Activated CD4-positive, alpha-beta T cell treated with anti-CD3 and anti-CD28 coated beads, Interleukin-2, amount 10 ng/mL, durations not matched to agents 7 days and 5 days (primary cell): ENCODE measurements around the gene ERC2. TPM values are rescaled to one million over a fixed set of nuclear protein-coding genes. Genes with fewer than 3 reads are reported as not detected.

Experiments used
- CTCF ChIA-PET: fragments of 350-600 bp; sonication (Branson Sonifier 250); formaldehyde crosslinking; loops from one replicate; lab custom pipeline; 2021; ENCODE audit warnings: antibody characterized with exemption; lab: Charles Lee
- POLR2A ChIA-PET: fragments of 350-600 bp; sonication (Branson Sonifier 250); formaldehyde crosslinking; loops from one replicate; lab custom pipeline; 2021; ENCODE audit warnings: antibody characterized with exemption; lab: Charles Lee
- DNase-seq: peaks from one replicate; pipeline ENCODE4 v3.0.0-alpha.2; 2020
- H3K27ac Mint-ChIP-seq: one replicate; pipeline ENCODE4 v1.8.0; 2021; ENCODE audit warnings: mild to moderate bottlenecking, moderate library complexity, mixed read lengths
- H3K27me3 Mint-ChIP-seq: one replicate; pipeline ENCODE4 v1.8.0; 2021; ENCODE audit warnings: mixed read lengths
- H3K36me3 Mint-ChIP-seq: one replicate; pipeline ENCODE4 v1.8.0; 2021; ENCODE audit warnings: low read depth, mixed read lengths
- H3K4me1 Mint-ChIP-seq: one replicate; pipeline ENCODE4 v1.8.0; 2021; ENCODE audit warnings: mixed read lengths
- H3K4me3 Mint-ChIP-seq: one replicate; pipeline ENCODE4 v1.8.0; 2021; ENCODE audit warnings: mild to moderate bottlenecking, moderate library complexity, mixed read lengths
- H3K9me3 Mint-ChIP-seq: one replicate; pipeline ENCODE4 v1.8.0; 2021; ENCODE audit warnings: mixed read lengths
- total RNA-seq, 2 experiments: library from RNA; stranded (reverse); gene quantifications; one replicate each; pipeline ENCODE4 v1.2.3, GENCODE V29; 2021

Gene ERC2
- total RNA-seq, 2 experiments from 2014 or later: not detected

DNA sequence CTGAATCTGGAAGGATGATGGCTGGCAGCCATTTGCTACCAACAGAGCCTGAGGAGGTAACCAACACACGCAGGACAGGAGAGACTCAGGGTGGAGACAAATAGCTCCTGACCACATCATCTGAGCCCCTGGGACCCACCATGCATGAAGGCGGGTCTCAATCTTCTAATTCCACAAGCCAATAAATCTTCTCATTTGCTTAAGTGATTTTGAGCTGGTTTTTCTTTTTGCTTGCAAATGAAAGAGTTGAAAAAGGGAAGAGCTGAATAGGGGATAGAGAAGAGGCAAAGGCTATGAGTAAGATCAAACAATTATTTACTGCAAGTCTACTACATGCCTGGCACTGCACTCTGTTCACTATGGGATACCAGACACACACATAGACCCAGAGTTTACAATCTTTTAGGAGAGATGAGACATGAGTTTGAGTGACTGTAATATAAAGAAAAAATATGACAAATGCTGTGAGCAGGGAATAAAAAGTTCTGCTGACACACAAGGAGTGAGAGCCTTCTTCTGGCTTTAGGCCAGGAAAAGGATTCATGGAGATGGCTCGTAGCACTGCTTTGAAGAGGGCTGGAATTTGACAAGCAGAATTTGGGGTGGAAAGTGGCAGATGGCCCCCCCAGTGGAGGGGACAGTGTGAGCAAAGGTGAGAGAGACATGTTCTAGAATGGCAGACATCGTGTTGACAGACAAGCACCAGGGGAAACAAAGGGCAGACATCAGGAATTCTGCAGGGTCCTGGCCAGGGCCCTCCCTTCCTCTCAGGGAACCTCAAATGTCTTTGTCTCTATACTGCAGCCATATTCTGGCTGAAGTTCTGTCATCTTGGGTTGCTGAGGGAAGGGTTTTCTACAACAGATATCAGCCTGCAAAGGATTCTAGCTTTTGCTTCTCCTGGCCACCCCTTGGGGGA, 911.4 kb downstream of the ERC2 start:
- Mint-ChIP-seq H3K4me3 (no peak overlapping the region), H3K27me3 (no peaks in the 10 kb centered on the region), H3K36me3 (no peaks in the 10 kb centered on the region), H3K9me3 (no peaks in the 10 kb centered on the region), H3K4me1 (no peaks in the 10 kb centered on the region), H3K27ac (no peak overlapping the region)
- DNase-seq: no peak
- ChIA-PET CTCF (no interaction called here), POLR2A (no interaction called here)

DNA sequence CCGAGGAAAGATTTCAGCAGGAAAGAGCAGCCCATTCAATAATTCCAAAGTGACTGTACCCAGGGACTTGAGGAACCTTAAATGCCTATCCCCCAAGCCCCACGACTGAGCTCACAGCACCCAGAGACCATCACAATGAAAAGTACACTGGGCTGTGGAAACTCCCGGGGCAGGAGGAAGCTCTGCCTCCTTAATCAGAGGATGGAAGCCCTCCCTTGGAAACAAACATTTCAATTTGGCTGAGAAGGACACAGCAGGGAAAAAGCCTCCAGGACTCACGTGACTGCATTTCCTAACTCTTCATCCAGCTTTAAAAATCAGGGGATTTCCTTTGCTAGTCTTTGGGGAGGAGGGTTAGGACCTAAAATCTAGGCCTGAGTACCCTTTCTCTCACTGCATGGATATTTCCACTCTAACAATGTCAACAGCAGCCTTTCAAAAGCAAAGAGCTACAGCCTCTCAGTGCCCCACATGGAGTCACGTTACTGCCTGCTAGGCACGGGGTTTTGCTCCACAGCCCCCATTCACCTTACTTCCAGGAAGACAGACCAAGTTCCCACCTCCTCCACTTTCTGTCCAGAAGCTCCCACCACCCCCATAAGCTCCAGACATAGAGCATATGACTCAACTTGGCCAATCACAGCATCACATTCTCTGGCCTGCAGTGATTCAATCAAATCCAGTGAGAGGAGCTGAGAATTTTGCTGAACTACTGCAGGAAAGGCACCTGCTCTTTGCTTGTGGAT, 912.2 kb downstream of the ERC2 start:
- Mint-ChIP-seq H3K4me1 (no peaks in the 10 kb centered on the region), H3K36me3 (no peaks in the 10 kb centered on the region), H3K27me3 (no peaks in the 10 kb centered on the region), H3K4me3 (no peak overlapping the region), H3K9me3 (no peaks in the 10 kb centered on the region), H3K27ac (no peak overlapping the region)
- CTCF ChIA-PET: no interaction called here
- POLR2A ChIA-PET: no interaction called here
- DNase-seq: no peak

DNA sequence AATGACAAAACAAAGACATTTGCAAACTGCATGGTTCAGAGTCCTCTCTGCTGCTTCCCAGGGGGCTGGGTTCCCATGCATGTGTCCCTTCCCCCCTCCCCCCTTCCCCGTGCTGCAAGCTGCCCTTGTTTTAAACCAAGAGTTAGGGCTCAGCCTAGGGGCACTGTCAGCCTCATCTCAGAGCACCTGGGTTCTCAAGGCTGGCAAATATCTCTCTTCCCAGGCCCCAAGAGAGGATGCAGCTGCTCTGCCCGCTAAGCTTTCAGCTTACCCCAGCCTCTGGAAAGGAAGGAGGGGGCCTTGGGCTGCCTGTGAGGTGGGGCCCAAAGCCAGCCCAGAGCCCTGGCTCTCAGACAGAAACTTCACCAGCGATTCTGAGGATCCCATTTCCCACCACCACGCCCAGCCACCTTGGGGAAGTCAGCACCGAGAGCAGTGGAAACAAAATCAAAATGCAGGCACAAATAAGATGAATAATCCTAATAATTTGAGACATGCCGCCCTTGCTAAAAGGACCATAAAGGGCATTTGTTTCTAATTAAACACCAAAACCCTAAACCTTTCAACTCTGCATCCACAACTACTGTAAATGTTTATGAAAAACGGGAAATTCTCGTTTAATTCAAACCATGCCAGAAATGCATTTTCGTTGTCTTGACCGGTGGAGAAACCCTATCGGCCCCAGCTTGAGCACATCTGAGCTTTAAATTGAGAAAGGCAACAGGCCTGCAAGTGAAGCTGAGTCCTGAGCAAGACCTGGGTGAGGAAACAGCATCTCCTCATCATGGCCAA, 913.4 kb downstream of the ERC2 start:
- Mint-ChIP-seq H3K27ac (no peak overlapping the region), H3K27me3 (no peaks in the 10 kb centered on the region), H3K4me1 (no peaks in the 10 kb centered on the region), H3K36me3 (no peaks in the 10 kb centered on the region), H3K4me3 (no peak overlapping the region), H3K9me3 (no peaks in the 10 kb centered on the region)
- ChIA-PET CTCF (no interaction called here), POLR2A (no interaction called here)
- no peak for DNase-seq

- H3K27me3 Mint-ChIP-seq: no peaks in the 10 kb centered on the region
- CTCF ChIA-PET: no interaction called here
- no peaks in the 10 kb centered on the region for H3K36me3 Mint-ChIP-seq
- POLR2A ChIA-PET: no interaction called here
- no peak overlapping the region for H3K4me3 Mint-ChIP-seq
- no peak for DNase-seq
- no peak overlapping the region for H3K27ac Mint-ChIP-seq
- no peaks in the 10 kb centered on the region for H3K9me3 Mint-ChIP-seq
- H3K4me1 Mint-ChIP-seq: no peaks in the 10 kb centered on the region
Measured at GRCh38 chr3:55551644-55552043, 916.6 kb downstream of the ERC2 start.

GRCh38 chr3:55549177-55549576, 919.1 kb downstream of the ERC2 start:
- Mint-ChIP-seq H3K4me1 (no peaks in the 10 kb centered on the region), H3K4me3 (no peak overlapping the region), H3K27ac (no peak overlapping the region), H3K9me3 (no peaks in the 10 kb centered on the region), H3K36me3 (no peaks in the 10 kb centered on the region), H3K27me3 (no peaks in the 10 kb centered on the region)
- no peak for DNase-seq
- ChIA-PET POLR2A (interaction anchor here (0.6 kb wide), 1 partner anchor 29 kb away, joined by 5 read pairs; no protein-coding TSS in a partner anchor), CTCF (interaction anchor here (1.0 kb wide), 1 partner anchor 11 kb away, joined by 3 read pairs; no protein-coding TSS in a partner anchor)

- DNase-seq: no peak
- Mint-ChIP-seq H3K4me1 (no peaks in the 10 kb centered on the region), H3K27ac (no peak overlapping the region), H3K36me3 (no peaks in the 10 kb centered on the region), H3K27me3 (no peaks in the 10 kb centered on the region), H3K4me3 (no peak overlapping the region), H3K9me3 (no peaks in the 10 kb centered on the region)
- POLR2A ChIA-PET: no interaction called here
- CTCF ChIA-PET: interaction anchor here (0.6 kb wide), 1 partner anchor 1323 kb away, joined by 3 read pairs; no protein-coding TSS in a partner anchor
Measured at GRCh38 chr3:55546866-55547669, 921.2 kb downstream of the ERC2 start.

DNA sequence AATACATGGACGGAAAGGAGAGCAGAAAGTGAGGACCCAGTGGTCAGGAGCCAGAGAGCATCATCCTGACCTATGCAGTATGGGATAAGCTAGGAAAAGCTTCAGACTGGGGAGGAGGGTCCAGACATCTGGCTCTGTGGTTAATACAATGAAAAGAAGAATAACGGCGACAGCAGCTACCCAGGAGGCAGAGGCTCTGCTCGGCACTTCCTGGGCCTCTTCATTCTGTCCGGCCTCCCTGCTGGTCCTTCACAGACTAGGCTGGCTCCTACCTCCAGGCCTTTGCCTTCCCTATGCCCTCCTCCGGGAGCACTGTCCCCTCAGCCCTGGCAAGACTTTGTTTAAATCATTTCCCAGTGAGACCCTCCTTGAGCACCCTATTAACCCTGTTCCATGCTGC, 922.3 kb downstream of the ERC2 start:
- no peaks in the 10 kb centered on the region for H3K9me3 Mint-ChIP-seq
- H3K27ac Mint-ChIP-seq: no peak overlapping the region
- H3K4me1 Mint-ChIP-seq: no peaks in the 10 kb centered on the region
- POLR2A ChIA-PET: no interaction called here
- no peak for DNase-seq
- no peaks in the 10 kb centered on the region for H3K36me3 Mint-ChIP-seq
- no peaks in the 10 kb centered on the region for H3K27me3 Mint-ChIP-seq
- H3K4me3 Mint-ChIP-seq: no peak overlapping the region
- CTCF ChIA-PET: no interaction called here

DNA sequence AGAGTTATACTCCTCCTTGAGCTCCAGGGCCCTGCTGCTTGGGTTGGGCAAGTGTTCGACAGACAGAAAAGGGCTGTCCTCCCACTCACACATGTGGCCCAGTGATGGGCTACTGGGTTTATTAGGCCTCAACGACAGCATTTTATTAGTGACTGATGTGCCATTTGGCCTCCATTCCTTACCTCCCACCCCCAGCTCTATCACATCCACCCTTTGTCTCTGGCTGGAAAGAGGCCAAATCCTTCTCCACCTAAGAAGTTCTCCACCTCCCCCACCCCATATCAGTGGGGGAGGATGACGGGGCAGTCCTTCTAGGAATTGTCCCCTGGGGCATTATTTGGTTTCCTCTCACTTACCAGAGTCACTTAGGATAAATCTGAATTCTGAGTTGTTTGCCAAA, 924.0 kb downstream of the ERC2 start:
- ChIA-PET POLR2A (no interaction called here), CTCF (no interaction called here)
- Mint-ChIP-seq H3K27ac (no peak overlapping the region), H3K4me3 (no peak overlapping the region), H3K27me3 (no peaks in the 10 kb centered on the region), H3K36me3 (no peaks in the 10 kb centered on the region), H3K4me1 (no peaks in the 10 kb centered on the region), H3K9me3 (no peaks in the 10 kb centered on the region)
- DNase-seq: no peak

DNA sequence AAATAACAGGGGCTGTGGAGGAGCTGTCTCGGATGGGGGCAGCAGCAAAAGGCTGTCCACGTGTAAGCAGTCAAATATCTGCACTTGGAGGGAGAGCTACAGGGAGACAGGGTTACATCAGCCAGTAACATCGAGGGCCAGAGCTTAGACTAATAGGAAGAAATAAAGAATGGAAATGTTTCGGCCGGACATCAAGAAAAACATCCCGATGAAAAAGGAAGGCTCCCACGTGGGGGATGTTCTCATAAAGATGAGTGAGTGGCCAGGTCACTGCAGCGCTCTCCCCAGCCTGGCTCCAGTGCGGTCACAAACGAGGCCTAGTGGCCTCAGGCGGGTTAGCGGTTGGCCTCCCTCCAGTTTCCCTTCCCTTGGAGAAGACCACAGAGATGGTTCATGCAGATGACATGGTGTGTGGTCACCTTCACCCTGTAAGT, 925.1 kb downstream of the ERC2 start:
- Mint-ChIP-seq H3K4me1 (no peaks in the 10 kb centered on the region), H3K27me3 (no peaks in the 10 kb centered on the region), H3K9me3 (no peaks in the 10 kb centered on the region), H3K27ac (no peak overlapping the region), H3K4me3 (no peak overlapping the region), H3K36me3 (no peaks in the 10 kb centered on the region)
- ChIA-PET CTCF (no interaction called here), POLR2A (interaction anchor here (0.6 kb wide), 1 partner anchor 76 kb away, joined by 3 read pairs; no protein-coding TSS in a partner anchor)
- no peak for DNase-seq

DNA sequence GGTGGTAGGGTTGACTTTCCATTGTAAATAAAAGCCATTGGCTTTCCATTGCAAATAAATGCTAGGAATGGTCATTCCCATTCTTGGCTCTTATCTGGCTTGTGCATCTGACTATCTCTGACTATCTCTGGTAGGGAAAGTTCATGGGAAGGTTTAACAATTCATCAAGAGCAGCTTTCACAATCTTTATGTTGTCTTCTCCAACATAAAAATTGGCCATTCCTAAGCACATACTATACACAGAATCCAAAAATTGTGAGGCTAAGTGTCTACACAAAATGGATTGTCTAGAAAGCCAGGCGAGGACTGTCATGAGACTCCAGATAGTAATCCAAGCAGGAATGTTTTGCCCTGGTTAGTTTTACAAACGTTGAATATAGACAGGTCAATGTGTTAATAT, 926.8 kb downstream of the ERC2 start:
- CTCF ChIA-PET: no interaction called here
- no peak for DNase-seq
- POLR2A ChIA-PET: no interaction called here
- H3K9me3 Mint-ChIP-seq: no peaks in the 10 kb centered on the region
- H3K27me3 Mint-ChIP-seq: no peaks in the 10 kb centered on the region
- H3K4me1 Mint-ChIP-seq: no peaks in the 10 kb centered on the region
- H3K36me3 Mint-ChIP-seq: no peaks in the 10 kb centered on the region
- H3K27ac Mint-ChIP-seq: no peak overlapping the region
- no peak overlapping the region for H3K4me3 Mint-ChIP-seq

DNA sequence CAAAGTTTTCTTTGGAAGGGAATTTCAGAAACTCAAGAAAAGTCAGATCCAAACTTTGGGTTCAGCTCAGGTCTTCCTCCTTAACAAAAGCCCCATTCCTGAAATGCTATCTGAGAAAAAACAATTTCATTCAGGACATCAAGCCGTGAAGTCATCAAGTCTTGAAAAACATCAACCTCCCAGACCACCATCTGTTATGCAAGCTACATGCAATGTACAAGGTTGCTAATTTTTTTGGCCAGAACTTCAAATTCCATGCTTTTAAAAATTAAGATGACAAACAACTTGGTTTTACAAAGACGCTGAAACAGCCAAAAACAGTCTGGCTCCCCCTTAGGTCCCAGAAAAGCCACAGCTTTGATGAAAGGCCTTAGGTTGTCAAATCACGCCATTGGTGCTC, 927.3 kb downstream of the ERC2 start:
- Mint-ChIP-seq H3K4me1 (no peaks in the 10 kb centered on the region), H3K4me3 (no peak overlapping the region), H3K36me3 (no peaks in the 10 kb centered on the region), H3K9me3 (no peaks in the 10 kb centered on the region), H3K27me3 (no peaks in the 10 kb centered on the region), H3K27ac (no peak overlapping the region)
- no peak for DNase-seq
- ChIA-PET CTCF (no interaction called here), POLR2A (no interaction called here)

- H3K9me3 Mint-ChIP-seq: no peaks in the 10 kb centered on the region
- DNase-seq: no peak
- no peak overlapping the region for H3K4me3 Mint-ChIP-seq
- H3K36me3 Mint-ChIP-seq: no peaks in the 10 kb centered on the region
- ChIA-PET CTCF (interaction anchor here (0.6 kb wide), 1 partner anchor 910 kb away, joined by 4 read pairs; no protein-coding TSS in a partner anchor), POLR2A (no interaction called here)
- no peaks in the 10 kb centered on the region for H3K27me3 Mint-ChIP-seq
- no peak overlapping the region for H3K27ac Mint-ChIP-seq
- no peaks in the 10 kb centered on the region for H3K4me1 Mint-ChIP-seq
Measured at GRCh38 chr3:55540579-55540978, 927.7 kb downstream of the ERC2 start.
